ENCODE results near the gene TBXA2R.

TBXA2R gene

GRCh38 chr19:3589949-3590348, 16.7 kb downstream of the TBXA2R start:
- TF ChIP-seq, protein P1, sequence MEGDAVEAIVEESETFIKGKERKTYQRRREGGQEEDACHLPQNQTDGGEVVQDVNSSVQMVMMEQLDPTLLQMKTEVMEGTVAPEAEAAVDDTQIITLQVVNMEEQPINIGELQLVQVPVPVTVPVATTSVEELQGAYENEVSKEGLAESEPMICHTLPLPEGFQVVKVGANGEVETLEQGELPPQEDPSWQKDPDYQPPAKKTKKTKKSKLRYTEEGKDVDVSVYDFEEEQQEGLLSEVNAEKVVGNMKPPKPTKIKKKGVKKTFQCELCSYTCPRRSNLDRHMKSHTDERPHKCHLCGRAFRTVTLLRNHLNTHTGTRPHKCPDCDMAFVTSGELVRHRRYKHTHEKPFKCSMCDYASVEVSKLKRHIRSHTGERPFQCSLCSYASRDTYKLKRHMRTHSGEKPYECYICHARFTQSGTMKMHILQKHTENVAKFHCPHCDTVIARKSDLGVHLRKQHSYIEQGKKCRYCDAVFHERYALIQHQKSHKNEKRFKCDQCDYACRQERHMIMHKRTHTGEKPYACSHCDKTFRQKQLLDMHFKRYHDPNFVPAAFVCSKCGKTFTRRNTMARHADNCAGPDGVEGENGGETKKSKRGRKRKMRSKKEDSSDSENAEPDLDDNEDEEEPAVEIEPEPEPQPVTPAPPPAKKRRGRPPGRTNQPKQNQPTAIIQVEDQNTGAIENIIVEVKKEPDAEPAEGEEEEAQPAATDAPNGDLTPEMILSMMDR (IDR thresholded peaks at IDR 0.05): no peak

DNA sequence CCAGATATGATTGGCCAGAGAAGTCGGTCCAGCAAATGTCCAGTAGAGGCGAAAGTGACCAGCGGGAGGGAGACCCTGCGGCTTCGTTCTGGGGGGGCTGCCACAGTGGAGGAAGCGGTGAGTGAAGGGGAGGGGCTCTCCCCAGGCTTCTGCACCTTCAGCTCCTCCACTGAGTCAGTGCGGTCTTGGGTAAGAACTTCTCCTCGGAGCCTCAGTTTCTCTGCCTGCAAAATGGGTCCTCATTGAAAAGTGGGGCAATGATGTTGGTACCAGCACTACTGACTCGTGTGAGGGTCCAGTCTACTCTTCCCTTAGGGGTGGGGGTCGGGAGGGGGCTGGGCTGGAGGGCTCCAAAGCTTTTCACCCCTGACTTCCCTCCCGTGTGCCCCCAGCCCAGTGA, 17.2 kb downstream of the TBXA2R start:
- TF ChIP-seq, protein P1 (IDR thresholded peaks at IDR 0.05): no peak

DNA sequence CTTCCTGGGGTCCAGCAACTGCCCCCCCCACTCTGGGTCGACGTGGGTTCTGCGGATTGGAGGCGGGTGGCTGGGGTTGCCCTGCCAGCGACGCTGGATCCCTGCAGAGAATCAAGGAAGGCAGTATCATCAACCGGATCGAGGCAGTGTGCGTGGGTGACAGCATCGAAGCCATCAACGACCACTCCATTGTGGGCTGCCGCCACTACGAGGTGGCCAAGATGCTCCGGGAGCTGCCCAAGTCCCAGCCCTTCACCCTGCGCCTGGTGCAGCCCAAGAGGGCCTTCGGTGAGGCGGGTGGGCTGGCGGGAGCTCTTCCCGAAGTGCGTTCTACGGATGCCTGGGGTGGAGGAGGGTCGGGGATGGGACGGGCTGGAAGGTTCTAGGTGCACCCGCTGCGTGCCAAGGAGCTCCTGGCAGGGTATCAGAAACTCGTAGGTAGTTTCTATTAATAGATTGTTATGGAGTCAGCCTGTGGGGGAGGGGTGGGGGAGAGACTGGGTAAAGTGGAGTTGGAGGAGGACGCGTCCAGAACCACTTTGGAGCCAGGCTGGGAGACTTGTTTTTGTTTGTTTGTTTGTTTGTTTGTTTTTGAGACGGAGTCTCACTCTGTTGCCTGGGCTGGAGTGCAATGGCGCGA, 19.8 kb downstream of the TBXA2R start:
- TF ChIP-seq, protein P1 (IDR thresholded peaks at IDR 0.05): no peak

GRCh38 chr19:3586127-3586626, 20.5 kb downstream of the TBXA2R start:
- TF ChIP-seq, protein P1 (IDR thresholded peaks at IDR 0.05): peak; percentile 51; the same call in 1 of the 2 replicates

DNA sequence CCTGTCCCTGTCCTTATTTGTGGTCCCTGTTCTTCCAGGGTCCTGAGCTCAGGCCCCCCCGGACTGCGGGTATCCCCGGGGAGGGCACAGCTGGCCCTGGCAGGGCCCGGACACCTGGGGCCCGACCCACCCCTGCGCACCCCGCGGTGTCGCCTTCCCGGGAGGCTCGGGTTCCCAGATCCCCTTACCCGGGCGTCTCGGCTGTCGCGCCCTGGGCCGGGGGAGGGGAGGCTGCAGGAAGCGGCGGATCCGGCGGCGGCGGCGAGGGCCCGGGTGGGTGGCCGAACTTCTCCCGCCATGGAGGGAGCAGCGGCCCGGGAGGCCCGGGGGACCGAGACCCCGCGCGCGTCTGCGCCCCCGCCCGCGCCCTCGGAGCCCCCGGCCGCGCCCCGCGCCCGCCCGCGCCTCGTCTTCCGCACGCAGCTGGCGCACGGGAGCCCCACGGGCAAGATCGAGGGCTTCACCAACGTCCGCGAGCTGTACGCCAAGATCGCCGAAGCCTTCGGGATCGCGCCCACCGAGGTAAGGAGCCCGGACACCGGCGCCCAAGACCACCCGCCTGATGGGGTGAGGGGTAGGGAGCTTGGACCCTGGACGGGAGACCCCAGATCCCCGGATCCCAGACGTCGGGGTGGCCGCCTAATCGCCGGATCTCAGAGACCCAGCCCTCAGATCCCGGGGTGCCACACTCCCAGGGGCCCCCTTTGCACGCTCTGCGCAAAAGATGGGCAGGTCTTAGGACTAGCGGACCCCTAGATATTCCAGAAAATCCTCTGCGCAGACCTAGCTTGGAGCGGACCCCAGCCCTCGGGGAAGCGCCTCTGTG, 21.2 kb downstream of the TBXA2R start, which contains the start of gene GIPC3:
GIPC3 (plus strand) TSS at position 178 of the 826 bp plus-strand sequence; CDS start at position 298, 120 bp downstream.
- TF ChIP-seq, protein P1 (IDR thresholded peaks at IDR 0.05): no peak

GRCh38 chr19:3580156-3580934, 26.3 kb downstream of the TBXA2R start:
- TF ChIP-seq, protein P1 (IDR thresholded peaks at IDR 0.05): no peak

DNA sequence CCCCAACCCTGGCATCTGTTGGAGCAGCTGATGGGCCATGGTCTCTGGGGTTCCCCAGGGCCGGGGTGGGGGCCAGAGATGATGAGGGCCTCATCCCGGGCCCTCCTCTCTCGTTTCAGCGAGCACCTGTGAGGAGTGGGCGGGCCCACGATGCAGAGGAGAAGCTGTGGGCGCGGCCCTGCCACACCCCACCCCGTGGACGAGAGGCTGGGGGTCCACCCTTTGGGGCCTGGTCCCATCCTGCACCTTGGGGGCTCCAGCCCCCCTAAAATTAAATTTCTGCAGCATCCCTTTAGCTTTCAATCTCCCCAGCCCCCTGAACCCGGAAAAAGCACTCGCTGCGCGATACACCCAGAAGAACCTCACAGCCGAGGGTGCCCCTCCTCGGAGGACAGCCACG, 28.3 kb downstream of the TBXA2R start:
- TF ChIP-seq, protein P1 (IDR thresholded peaks at IDR 0.05): no peak

Data from LNCAP (cell line).